HG02610 (cell line): ENCODE measurements around the gene CELSR2.
A peak's percentile ranks its signal among the peaks of the same experiment; 100 is the strongest.
"Not testable (repeated sequence)": the region's sequence is repeated elsewhere in the genome, so short reads cannot be mapped to it uniquely, and the experiment has no call there.

Source experiments
- ATAC-seq: cut with Tn5 transposase; IDR thresholded peaks from one replicate; pipeline ENCODE4 v1.9.1; 2021; ENCODE audit warnings: mild to moderate bottlenecking, moderate library complexity; ENCODE audit not compliant: unreplicated experiment

CELSR2 gene

GRCh38 chr1:109274533-109275476, 25.5 kb downstream of the CELSR2 start:
- ATAC-seq: no peak

GRCh38 chr1:109275706-109276345, 26.5 kb downstream of the CELSR2 start:
- no peak for ATAC-seq

- ATAC-seq: peak; percentile 75
Measured at GRCh38 chr1:109277434-109278204, 28.3 kb downstream of the CELSR2 start.

GRCh38 chr1:109279615-109280278, 30.4 kb downstream of the CELSR2 start:
- no peak for ATAC-seq

- ATAC-seq: no peak
Measured at GRCh38 chr1:109280862-109281261, 31.5 kb downstream of the CELSR2 start.

GRCh38 chr1:109281680-109282496, 32.5 kb downstream of the CELSR2 start:
- ATAC-seq: no peak

GRCh38 chr1:109282497-109282951, 33.2 kb downstream of the CELSR2 start:
- ATAC-seq: no peak

GRCh38 chr1:109282952-109283747, 33.8 kb downstream of the CELSR2 start, which contains the start of gene PSRC1:
Gene PSRC1, minus strand, starts transcription at chr1:109283145.
- peak; percentile 96 for ATAC-seq

GRCh38 chr1:109283748-109284600, 34.6 kb downstream of the CELSR2 start:
- peak; percentile 13 for ATAC-seq

GRCh38 chr1:109286762-109287161, 37.4 kb downstream of the CELSR2 start:
- ATAC-seq: not testable (repeated sequence)

- no peak for ATAC-seq
Measured at GRCh38 chr1:109290137-109290536, 40.8 kb downstream of the CELSR2 start.

- no peak for ATAC-seq
Measured at GRCh38 chr1:109290998-109291397, 41.7 kb downstream of the CELSR2 start.

- ATAC-seq: no peak
Measured at GRCh38 chr1:109292364-109292763, 43.0 kb downstream of the CELSR2 start.

- no peak for ATAC-seq
Measured at GRCh38 chr1:109293026-109293425, 43.7 kb downstream of the CELSR2 start.

- ATAC-seq: no peak
Measured at GRCh38 chr1:109294481-109294880, 45.1 kb downstream of the CELSR2 start.

GRCh38 chr1:109295712-109296415, 46.5 kb downstream of the CELSR2 start:
- no peak for ATAC-seq

GRCh38 chr1:109296782-109297181, 47.4 kb downstream of the CELSR2 start:
- no peak for ATAC-seq
